H9 (cell line): ENCODE results near the gene CSRP1. TPM values are rescaled to one million over a fixed set of nuclear protein-coding genes. Genes with fewer than 3 reads are reported as not detected.

ENCODE experiments used
- DNase-seq: peaks from one replicate; pipeline ENCODE4 v3.0.0-alpha.2; 2017
- H2AFZ ChIP-seq: one replicate; pipeline ENCODE4 v1.6.1; 2013; ENCODE audit warnings: mild to moderate bottlenecking, low read length, control low read depth, moderate library complexity
- H2AK5ac ChIP-seq: 2 replicates; pipeline ENCODE4 v1.6.1; 2013; ENCODE audit warnings: low read length, control low read depth, mixed read lengths; ENCODE audit not compliant: insufficient read length
- H2BK120ac ChIP-seq: one replicate; pipeline ENCODE4 v1.6.1; 2013; ENCODE audit warnings: low read depth, mild to moderate bottlenecking, low read length, control low read depth, inconsistent platforms; ENCODE audit not compliant: poor library complexity, severe bottlenecking
- H2BK12ac ChIP-seq: 2 replicates; pipeline ENCODE4 v1.6.1; 2013; ENCODE audit warnings: low read length, control low read depth, mixed read lengths, low read depth; ENCODE audit not compliant: insufficient read length
- H2BK15ac ChIP-seq: 2 replicates; pipeline ENCODE4 v1.6.1; 2013; ENCODE audit warnings: low read depth, low read length, control low read depth
- H2BK20ac ChIP-seq: one replicate; pipeline ENCODE4 v1.6.1; 2013; ENCODE audit warnings: low read depth, mild to moderate bottlenecking, low read length, control low read depth, inconsistent platforms; ENCODE audit not compliant: poor library complexity, severe bottlenecking
- H2BK5ac ChIP-seq: 2 replicates; pipeline ENCODE4 v1.6.1; 2013; ENCODE audit warnings: low read length, control low read depth, mixed read lengths; ENCODE audit not compliant: insufficient read length
- H3K14ac ChIP-seq: 2 replicates; pipeline ENCODE4 v1.6.1; 2013; ENCODE audit warnings: low read length, control low read depth; ENCODE audit not compliant: insufficient read depth
- H3K18ac ChIP-seq: 2 replicates; pipeline ENCODE4 v1.6.1; 2013; ENCODE audit warnings: low read depth, mild to moderate bottlenecking, mixed read lengths, low read length, control low read depth; ENCODE audit not compliant: insufficient read length
- H3K23ac ChIP-seq: 2 replicates; pipeline ENCODE4 v1.6.1; 2013; ENCODE audit warnings: low read length, control low read depth, mixed read lengths, low read depth; ENCODE audit not compliant: insufficient read length
- H3K23me2 ChIP-seq: 2 replicates; pipeline ENCODE4 v1.6.1; 2013; ENCODE audit warnings: low read depth, mild to moderate bottlenecking, mixed read lengths, low read length, control low read depth; ENCODE audit not compliant: insufficient read length, poor library complexity, severe bottlenecking
- H3K27ac ChIP-seq: 2 replicates; pipeline ENCODE4 v1.5.1; 2013; ENCODE audit warnings: low read length, control low read depth, mixed read lengths, low read depth; ENCODE audit not compliant: insufficient read length
- H3K27me3 ChIP-seq: 2 replicates; pipeline ENCODE4 v1.6.1; 2013; ENCODE audit warnings: low read length, control low read depth, inconsistent platforms; ENCODE audit not compliant: insufficient read depth
- H3K4ac ChIP-seq: 2 replicates; pipeline ENCODE4 v1.6.1; 2013; ENCODE audit warnings: low read depth, mild to moderate bottlenecking, control low read depth, inconsistent platforms, low read length, moderate library complexity
- H3K4me1 ChIP-seq: 2 replicates; pipeline ENCODE4 v1.6.1; 2013; ENCODE audit warnings: low read length, control low read depth, inconsistent platforms; ENCODE audit not compliant: insufficient read depth
- H3K4me2 ChIP-seq: 2 replicates; pipeline ENCODE4 v1.6.1; 2013; ENCODE audit warnings: low read length, control low read depth, mixed read lengths; ENCODE audit not compliant: insufficient read length, insufficient read depth
- H3K56ac ChIP-seq: 2 replicates; pipeline ENCODE4 v1.6.1; 2013; ENCODE audit warnings: low read depth, mild to moderate bottlenecking, mixed read lengths, low read length, control low read depth; ENCODE audit not compliant: insufficient read length
- H3K79me1 ChIP-seq: 2 replicates; pipeline ENCODE4 v1.6.1; 2013; ENCODE audit warnings: low read depth, mild to moderate bottlenecking, moderate library complexity, low read length, control low read depth, inconsistent platforms; ENCODE audit not compliant: insufficient read depth, poor library complexity, severe bottlenecking
- H3K79me2 ChIP-seq: 2 replicates; pipeline ENCODE4 v1.6.1; 2013; ENCODE audit warnings: low read length, control low read depth, inconsistent platforms; ENCODE audit not compliant: insufficient read depth
- H3K9ac ChIP-seq: 2 replicates; pipeline ENCODE4 v1.6.1; 2013; ENCODE audit warnings: low read length, control low read depth, mixed read lengths; ENCODE audit not compliant: insufficient read length; ENCODE audit errors: extremely low read depth
- H3K9me3 ChIP-seq: one replicate; pipeline ENCODE4 v1.6.1; 2013; ENCODE audit warnings: low read depth, low read length, inconsistent platforms; ENCODE audit not compliant: control insufficient read depth
- H3T11ph ChIP-seq: one replicate; pipeline ENCODE4 v1.6.1; 2013; ENCODE audit warnings: mild to moderate bottlenecking, low read length, control low read depth, inconsistent platforms
- H4K20me1 ChIP-seq: one replicate; pipeline ENCODE4 v1.6.1; 2013; ENCODE audit not compliant: control insufficient read depth, insufficient read length, insufficient read depth
- H4K5ac ChIP-seq: 2 replicates; pipeline ENCODE4 v1.6.1; 2013; ENCODE audit warnings: low read depth, mild to moderate bottlenecking, mixed read lengths, low read length, control low read depth; ENCODE audit not compliant: insufficient read length
- H4K8ac ChIP-seq: replicated peaks from 2 replicates; pipeline ENCODE4 v1.6.1; 2013; ENCODE audit warnings: low read length, control low read depth, mixed read lengths, low read depth; ENCODE audit not compliant: insufficient read length
- H4K91ac ChIP-seq: 2 replicates; pipeline ENCODE4 v1.6.1; 2013; ENCODE audit warnings: low read depth, mild to moderate bottlenecking, moderate library complexity, mixed read lengths, low read length, control low read depth; ENCODE audit not compliant: insufficient read length
- H3K27ac Mint-ChIP-seq, 3 experiments: 2 replicates in 2 of 3; 3 replicates in 1 of 3; pipeline ENCODE4 v1.8.0; 2020 to 2021; ENCODE audit warnings: mixed read lengths in 3 of 3, mild to moderate bottlenecking in 1 of 3, moderate library complexity in 1 of 3
- H3K27me3 Mint-ChIP-seq: 2 replicates; pipeline ENCODE4 v1.8.0; 2021; ENCODE audit warnings: low read depth, mild to moderate bottlenecking, moderate library complexity, mixed read lengths
- H3K36me3 Mint-ChIP-seq, 3 experiments: 2 replicates in 2 of 3; 3 replicates in 1 of 3; pipeline ENCODE4 v1.8.0; 2020 to 2021; ENCODE audit warnings: low read depth in 3 of 3, mixed read lengths in 3 of 3; ENCODE audit not compliant: insufficient read depth in 1 of 3
- H3K4me1 Mint-ChIP-seq, 2 experiments: 2 replicates each; pipeline ENCODE4 v1.8.0; 2020; ENCODE audit warnings: mixed read lengths in 2 of 2
- H3K4me3 Mint-ChIP-seq, 2 experiments: 2 replicates in 1 of 2; 3 replicates in 1 of 2; pipeline ENCODE4 v1.8.0; 2020 to 2021; ENCODE audit warnings: mild to moderate bottlenecking in 2 of 2, mixed read lengths in 2 of 2, moderate library complexity in 1 of 2
- H3K9me3 Mint-ChIP-seq, 2 experiments: 2 replicates in 1 of 2; 3 replicates in 1 of 2; pipeline ENCODE4 v1.8.0; 2020; ENCODE audit warnings: mild to moderate bottlenecking in 2 of 2, mixed read lengths in 2 of 2, moderate library complexity in 1 of 2
- CTCF ChIP-seq: fragments of 200-600 bp; sonication (generic); conservative IDR thresholded peaks from 3 replicates; pipeline ENCODE4 v1.8.0; 2021; ENCODE audit warnings: antibody characterized with exemption, mild to moderate bottlenecking
- WGBS: extraction: QIAGEN DNeasy Blood & Tissue Kit; methylation state at CpG from one replicate; pipeline ENCODE4 v1.1.7; 2013; ENCODE audit warnings: missing lambda C conversion rate, low lambda C conversion rate, mixed read lengths; ENCODE audit not compliant: insufficient read length; ENCODE audit errors: extremely low coverage; 5-methylcytosine and 5-hydroxymethylcytosine counted together
- total RNA-seq: library from RNA; stranded (reverse); gene quantifications from 2 replicates; pipeline ENCODE4 v1.2.1, GENCODE V29; 2021

CSRP1 gene
- total RNA-seq, 1 experiment from 2014 or later = 0.44 TPM

DNA sequence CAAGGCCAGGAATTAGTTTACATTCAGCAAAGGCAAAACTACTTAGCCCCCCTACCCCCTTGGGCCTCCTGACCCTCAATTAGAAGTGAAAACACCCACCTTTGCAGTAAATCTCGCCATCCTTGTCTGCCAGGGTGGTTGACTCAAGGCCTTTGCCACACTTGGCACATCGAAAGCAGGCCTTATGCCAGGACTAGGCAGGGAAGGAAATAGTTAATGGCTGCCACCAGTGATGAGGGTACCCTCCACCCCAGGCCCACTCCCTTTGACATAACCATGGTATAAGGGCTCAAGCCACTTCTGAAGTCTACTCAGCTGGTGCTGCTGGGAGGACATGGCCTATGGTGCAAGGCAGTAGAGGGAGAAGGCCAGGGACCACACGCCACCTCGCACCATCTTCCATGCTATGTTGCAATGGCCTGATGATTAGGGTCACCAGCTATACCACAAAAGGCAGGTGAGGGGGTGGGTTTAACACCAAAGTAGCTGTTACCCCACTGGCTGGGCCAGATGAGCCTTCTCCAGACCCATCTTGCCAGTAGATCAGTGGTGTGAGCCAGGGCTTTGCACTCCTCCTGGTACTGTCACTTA is 21.6 kb downstream of the CSRP1 start:
- H2BK5ac ChIP-seq = no peak overlapping the region
- H3K14ac ChIP-seq = no peak overlapping the region
- no peak overlapping the region for H3K56ac ChIP-seq
- Mint-ChIP-seq H3K9me3 (no peaks in the 10 kb centered on the region; a peak in 2 of 5 replicates), H3K36me3 (no peaks in the 10 kb centered on the region), H3K4me1 (peaks cover 11 to 17% of the 10 kb centered on the region in 2 experiments), H3K27ac (no peak overlapping the region), H3K27me3 (peaks cover 10% of the 10 kb centered on the region), H3K4me3 (no peak overlapping the region)
- H3K18ac ChIP-seq = no peak overlapping the region
- H3T11ph ChIP-seq = no peak overlapping the region
- no peak overlapping the region for H2BK15ac ChIP-seq
- no peak overlapping the region for H4K8ac ChIP-seq
- H3K27me3 ChIP-seq = no peaks in the 10 kb centered on the region
- WGBS = no CpG with 5 or more reads among the region's 4 CpGs
- H3K23me2 ChIP-seq = peaks cover 13% of the 10 kb centered on the region
- H3K79me1 ChIP-seq = no peaks in the 10 kb centered on the region
- no peak overlapping the region for H4K5ac ChIP-seq
- H2AK5ac ChIP-seq = no peak overlapping the region
- no peak overlapping the region for H2BK20ac ChIP-seq
- no peaks in the 10 kb centered on the region for H4K20me1 ChIP-seq
- no peaks in the 10 kb centered on the region for H3K79me2 ChIP-seq
- H3K4me2 ChIP-seq = no peak overlapping the region
- no peaks in the 10 kb centered on the region for H3K4me1 ChIP-seq
- H3K27ac ChIP-seq = no peak overlapping the region
- no peak overlapping the region for H2BK12ac ChIP-seq
- H3K4ac ChIP-seq = no peak overlapping the region
- H3K9ac ChIP-seq = no peak overlapping the region
- no peak overlapping the region for H2AFZ ChIP-seq
- TF ChIP-seq CTCF = no peak
- no peak overlapping the region for H2BK120ac ChIP-seq
- H4K91ac ChIP-seq = no peak overlapping the region
- H3K23ac ChIP-seq = no peak overlapping the region
- no peaks in the 10 kb centered on the region for H3K9me3 ChIP-seq
- no peak for DNase-seq
